ENCODE measurements around the gene MOB1B.

DNA sequence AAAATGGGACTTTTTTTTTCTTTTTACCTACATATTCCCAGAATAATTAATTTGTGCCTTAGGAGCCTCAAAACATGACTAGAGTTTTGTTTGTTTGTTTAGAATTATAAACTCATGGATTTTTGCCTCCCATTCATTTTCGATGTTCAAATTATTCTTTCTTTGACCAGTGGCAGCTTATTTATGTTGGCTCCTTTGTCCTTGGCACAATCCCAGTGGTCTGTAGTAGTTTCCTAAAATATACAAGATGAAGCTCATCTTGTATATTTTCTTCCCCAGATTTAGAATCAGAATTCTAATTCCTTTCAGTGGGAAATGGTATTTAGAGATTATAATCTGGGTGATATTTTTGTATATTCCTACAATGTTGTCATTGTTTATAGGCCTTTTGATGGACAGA is 118.4 kb downstream of the MOB1B start:
- TF ChIP-seq RAD21 (CRISPR knock-in tag; IDR thresholded peaks at IDR 0.05): no peak
- no peak for TF ChIP-seq POLR2AphosphoS5 (IDR thresholded peaks at IDR 0.05; ENCODE audit: low read depth, low read length)
- no peak for TF ChIP-seq CEBPG (CRISPR knock-in tag; IDR thresholded peaks at IDR 0.05)
- TF ChIP-seq SMC3 (IDR thresholded peaks at IDR 0.05; ENCODE audit: low read length): no peak
- no peak for TF ChIP-seq RELA (CRISPR knock-in tag; IDR thresholded peaks at IDR 0.05)
